PC-3 (cell line): ENCODE data around the gene ATG7. TPM values are rescaled to one million over a fixed set of nuclear protein-coding genes. Genes with fewer than 3 reads are reported as not detected.
A peak's percentile ranks its signal among the peaks of the same experiment; 100 is the strongest.

Source experiments
- ATAC-seq: fragments of 200-7000 bp; cut with Tn5 transposase; 2 replicates; pipeline ENCODE4 v1.9.1; 2020; ENCODE audit warnings: mild to moderate bottlenecking, moderate library complexity
- BruUV-seq: library from RNA; stranded (reverse); fragments of 400-500 nt; replicated peaks from 2 replicates; lab custom pipeline; 2021; lab: Mats Ljungman, UMichigan
- CTCF ChIA-PET: fragments of 300-600 bp; sonication (Branson Sonifier 250); formaldehyde crosslinking; loops from one replicate; lab custom pipeline; 2022; ENCODE audit warnings: antibody characterized with exemption; lab: Charles Lee
- POLR2A ChIA-PET: fragments of 300-600 bp; sonication (Branson Sonifier 250); formaldehyde crosslinking; loops from one replicate; lab custom pipeline; 2022; ENCODE audit warnings: antibody characterized with exemption; ENCODE audit not compliant: unreplicated experiment; lab: Charles Lee
- DNase-seq: peaks from one replicate; pipeline ENCODE4 v3.0.0-alpha.2; 2015
- H2AFZ ChIP-seq: fragments of 300-600 bp; sonication (generic); 2 replicates; pipeline ENCODE4 v1.6.0; 2016; ENCODE audit warnings: antibody characterized with exemption, low read length
- H3F3A ChIP-seq: fragments of 300-600 bp; sonication (generic); one replicate; pipeline ENCODE4 v1.6.0; 2017; ENCODE audit warnings: antibody characterized with exemption, low read length, control low read depth, mild to moderate bottlenecking; ENCODE audit not compliant: unreplicated experiment
- H3K27ac ChIP-seq: fragments of 300-600 bp; sonication (generic); 2 replicates; pipeline ENCODE4 v1.5.1; 2016; ENCODE audit warnings: mild to moderate bottlenecking, low read length
- H3K27me3 ChIP-seq: fragments of 300-600 bp; sonication (generic); 2 replicates; pipeline ENCODE4 v1.6.1; 2016; ENCODE audit warnings: low read length, mixed read lengths
- H3K36me3 ChIP-seq: fragments of 300-600 bp; sonication (generic); 2 replicates; pipeline ENCODE4 v1.6.1; 2016; ENCODE audit warnings: low read depth, mixed run types, low read length, mixed read lengths
- H3K4me1 ChIP-seq: fragments of 300-600 bp; sonication (generic); 2 replicates; pipeline ENCODE4 v1.5.1; 2016; ENCODE audit warnings: low read length; ENCODE audit not compliant: insufficient read depth
- H3K4me2 ChIP-seq: fragments of 300-600 bp; sonication (generic); 2 replicates; pipeline ENCODE4 v1.6.0; 2016; ENCODE audit warnings: low read length
- H3K4me3 ChIP-seq: fragments of 300-600 bp; sonication (generic); 2 replicates; pipeline ENCODE4 v1.5.1; 2016; ENCODE audit warnings: mild to moderate bottlenecking, low read length, mixed read lengths
- H3K79me2 ChIP-seq: fragments of 300-600 bp; sonication (generic); 2 replicates; pipeline ENCODE4 v1.6.1; 2017; ENCODE audit warnings: low read length, mixed read lengths
- H3K9ac ChIP-seq: fragments of 300-600 bp; sonication (generic); 2 replicates; pipeline ENCODE4 v1.6.0; 2016; ENCODE audit warnings: mild to moderate bottlenecking, low read length
- H3K9me2 ChIP-seq: fragments of 300-600 bp; sonication (generic); replicated peaks from 2 replicates; pipeline ENCODE4 v1.6.1; 2016; ENCODE audit warnings: mixed run types, low read length, mixed read lengths
- H3K9me3 ChIP-seq: fragments of 300-600 bp; sonication (generic); 2 replicates; pipeline ENCODE4 v1.6.1; 2016; ENCODE audit warnings: low read length, mixed read lengths
- H4K20me1 ChIP-seq: fragments of 300-600 bp; sonication (generic); 2 replicates; pipeline ENCODE4 v1.6.1; 2016; ENCODE audit warnings: low read length, mixed read lengths
- CTCF ChIP-seq: fragments of 300-600 bp; sonication (generic); conservative IDR thresholded peaks from 2 replicates; pipeline ENCODE4 v1.5.1; 2017; ENCODE audit warnings: antibody characterized with exemption, low read depth, mild to moderate bottlenecking, low read length
- EZH2 ChIP-seq: fragments of 300-600 bp; sonication (generic); IDR thresholded peaks from one replicate; pipeline ENCODE4 v1.6.1; 2017; ENCODE audit warnings: antibody characterized with exemption, mild to moderate bottlenecking, low read length; ENCODE audit not compliant: unreplicated experiment
- EZH2phosphoT487 ChIP-seq: fragments of 300-600 bp; sonication (generic); IDR thresholded peaks from 2 replicates; pipeline ENCODE4 v1.6.1; 2018; ENCODE audit warnings: mild to moderate bottlenecking, antibody characterized with exemption, low read length, borderline replicate concordance
- intact Hi-C: fragments of 100-400 bp; cut with micrococcal nuclease; formaldehyde crosslinking; loops from 2 replicates; pipeline ENCODE4 v1.9.0; 2023
- total RNA-seq: library from RNA; depleted of rRNA; stranded (reverse); fragments of >200 nt; gene quantifications from 2 replicates; pipeline ENCODE4 v1.2.3, GENCODE V29; 2014

Gene ATG7
- total RNA-seq, 1 experiment from 2014 or later = 36.5 TPM

GRCh38 chr3:11568503-11569155 is 296.4 kb downstream of the ATG7 start:
- Histone ChIP-seq H3K9me3 (no peaks in the 10 kb centered on the region), H3K9me2 (no peaks in the 10 kb centered on the region), H3K27ac (peak overlapping the region; percentile 99), H3K27me3 (no peaks in the 10 kb centered on the region), H3K4me3 (peak overlapping the region; percentile 54), H4K20me1 (0 out of 2 replicates have a peak, but pooled peaks cover 9% of the 10 kb centered on the region), H3F3A (peaks cover 6% of the 10 kb centered on the region), H3K79me2 (peaks cover 76% of the 10 kb centered on the region), H3K9ac (peak overlapping the region; percentile 84), H3K4me2 (peak overlapping the region; percentile 88), H2AFZ (peak overlapping the region; percentile 21; the same call in 1 of the 2 replicates), H3K36me3 (peaks cover 11% of the 10 kb centered on the region; the same call in 1 of the 2 replicates), H3K4me1 (peaks cover 47% of the 10 kb centered on the region)
- POLR2A ChIA-PET = interaction anchor here (0.6 to 1.9 kb wide), 3 partner anchors 17 to 768 kb away, joined by 3 to 12 read pairs (median 4); partner anchors contain the start of gene VGLL4
- no peak for TF ChIP-seq CTCF
- TF ChIP-seq EZH2phosphoT487 = no peak
- TF ChIP-seq EZH2 = no peak
- CTCF ChIA-PET = interaction anchor here (0.6 kb wide), 1 partner anchor 188 kb away, joined by 4 read pairs; no protein-coding TSS in a partner anchor
- ATAC-seq (peak; percentile 86), DNase-seq (peak; percentile 93)
- TSS peak; percentile 83 for BruUV-seq
- intact Hi-C loops = loop anchor here (1.0 to 2.0 kb wide), 2 partner anchors 32 to 74 kb away; partner anchors contain the start of gene VGLL4

- ChIA-PET POLR2A (interaction anchor here (1.9 kb wide), 1 partner anchor 75 kb away, joined by 12 read pairs; the partner anchor contains the start of gene VGLL4), CTCF (no interaction called here)
- H3F3A ChIP-seq = peaks cover 6% of the 10 kb centered on the region
- peak overlapping the region; percentile 84 for H3K9ac ChIP-seq
- ATAC-seq = no peak
- H4K20me1 ChIP-seq = 0 out of 2 replicates have a peak, but pooled peaks cover 9% of the 10 kb centered on the region
- H3K4me2 ChIP-seq = peak overlapping the region; percentile 88
- H3K27me3 ChIP-seq = no peaks in the 10 kb centered on the region
- peaks cover 78% of the 10 kb centered on the region for H3K79me2 ChIP-seq
- H3K4me3 ChIP-seq = peak overlapping the region; percentile 54
- no peaks in the 10 kb centered on the region for H3K9me2 ChIP-seq
- H3K4me1 ChIP-seq = peaks cover 47% of the 10 kb centered on the region
- no TSS peak for BruUV-seq
- H3K27ac ChIP-seq = peak overlapping the region; percentile 99
- H2AFZ ChIP-seq = no peak overlapping the region
- intact Hi-C loops = loop anchor here (2.0 kb wide), 1 partner anchor 74 kb away; the partner anchor contains the start of gene VGLL4
- peaks cover 11% of the 10 kb centered on the region; the same call in 1 of the 2 replicates for H3K36me3 ChIP-seq
- DNase-seq = no peak
- TF ChIP-seq EZH2phosphoT487 (no peak), EZH2 (no peak), CTCF (no peak)
- H3K9me3 ChIP-seq = no peaks in the 10 kb centered on the region
These were observed 297.1 kb downstream of the ATG7 start for GRCh38 chr3:11569156-11569741.
